22Rv1 (cell line): Measurements from ENCODE around the gene MAPRE3.
A peak's percentile ranks its signal among the peaks of the same experiment; 100 is the strongest.
"Not testable (repeated sequence)": the region's sequence is repeated elsewhere in the genome, so short reads cannot be mapped to it uniquely, and the experiment has no call there.

Experiments used
- H3K27ac ChIP-seq: fragments of 450-650 bp; 2 replicates; pipeline ENCODE4 v1.5.1; 2017
- ZFX ChIP-seq: fragments of 450-650 bp; IDR thresholded peaks from 2 replicates; pipeline ENCODE4 v1.6.1; 2017; ENCODE audit warnings: antibody characterized with exemption, borderline replicate concordance
- TF ChIP-seq, protein P1 (sequence below): fragments of 450-650 bp; IDR thresholded peaks from 2 replicates; pipeline ENCODE4 v1.5.1; 2017; ENCODE audit warnings: mild to moderate bottlenecking

The MAPRE3 gene

DNA sequence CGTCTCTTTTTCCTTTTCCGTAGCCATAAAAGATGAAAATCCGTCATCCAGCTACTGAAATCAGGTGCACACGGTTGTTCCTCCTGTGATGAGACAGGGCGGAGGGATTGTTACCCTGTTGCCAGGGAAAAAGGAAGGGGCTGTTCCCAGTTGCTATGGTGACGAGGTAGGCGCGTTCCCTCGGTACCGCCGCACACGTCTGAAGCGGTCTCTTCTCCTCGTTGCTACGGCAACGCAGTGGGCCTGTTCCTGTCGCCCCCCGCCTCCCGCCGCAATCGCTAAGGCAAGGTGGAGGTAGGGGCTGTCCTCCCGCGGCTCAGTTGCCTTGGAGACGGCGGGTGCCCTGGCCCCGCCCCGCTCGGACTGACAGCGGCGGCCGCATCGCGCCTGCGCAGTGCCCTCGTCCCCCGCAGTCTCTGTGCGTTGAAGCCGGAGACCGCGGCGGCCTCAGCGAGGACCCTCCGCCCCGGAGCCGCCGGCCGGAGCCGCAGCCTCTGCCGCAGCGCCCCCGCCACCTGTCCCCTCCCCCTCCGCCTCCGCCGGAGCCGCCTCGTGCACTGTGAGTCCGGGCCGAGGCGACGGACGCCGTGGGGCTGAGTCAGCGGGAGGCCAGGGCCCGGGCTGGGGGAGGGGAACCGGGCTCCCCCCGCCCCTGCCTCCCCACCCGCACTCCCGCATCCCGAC is at the start of gene MAPRE3:
MAPRE3 (plus strand) TSS at position 394 of the 684 bp plus-strand sequence. CDS start 51,582 bp downstream, outside the sequence.
- no peak within 1 kb of the TSS for H3K27ac ChIP-seq
- TF ChIP-seq ZFX: no peak

DNA sequence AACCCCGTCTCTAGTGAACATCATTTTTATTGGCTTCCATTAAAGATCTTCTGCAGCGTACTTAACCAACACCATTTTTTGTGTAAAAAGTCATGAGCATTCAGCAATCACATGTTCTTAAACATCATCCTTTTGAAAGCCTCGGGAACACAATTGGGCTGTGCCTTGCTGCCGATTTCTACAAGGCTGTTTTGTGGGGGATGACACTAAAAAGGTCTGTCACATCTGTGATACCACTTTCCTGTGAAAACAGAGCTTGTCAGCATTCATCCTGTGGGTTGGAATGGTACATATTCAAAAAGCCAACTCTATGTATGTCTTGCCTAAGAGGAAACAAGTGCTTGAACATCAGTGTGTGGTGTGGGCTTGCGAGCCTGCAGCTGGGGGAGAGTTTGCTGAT is 49.1 kb upstream of the MAPRE3 start:
- TF ChIP-seq ZFX: no peak
- TF ChIP-seq, protein P1, sequence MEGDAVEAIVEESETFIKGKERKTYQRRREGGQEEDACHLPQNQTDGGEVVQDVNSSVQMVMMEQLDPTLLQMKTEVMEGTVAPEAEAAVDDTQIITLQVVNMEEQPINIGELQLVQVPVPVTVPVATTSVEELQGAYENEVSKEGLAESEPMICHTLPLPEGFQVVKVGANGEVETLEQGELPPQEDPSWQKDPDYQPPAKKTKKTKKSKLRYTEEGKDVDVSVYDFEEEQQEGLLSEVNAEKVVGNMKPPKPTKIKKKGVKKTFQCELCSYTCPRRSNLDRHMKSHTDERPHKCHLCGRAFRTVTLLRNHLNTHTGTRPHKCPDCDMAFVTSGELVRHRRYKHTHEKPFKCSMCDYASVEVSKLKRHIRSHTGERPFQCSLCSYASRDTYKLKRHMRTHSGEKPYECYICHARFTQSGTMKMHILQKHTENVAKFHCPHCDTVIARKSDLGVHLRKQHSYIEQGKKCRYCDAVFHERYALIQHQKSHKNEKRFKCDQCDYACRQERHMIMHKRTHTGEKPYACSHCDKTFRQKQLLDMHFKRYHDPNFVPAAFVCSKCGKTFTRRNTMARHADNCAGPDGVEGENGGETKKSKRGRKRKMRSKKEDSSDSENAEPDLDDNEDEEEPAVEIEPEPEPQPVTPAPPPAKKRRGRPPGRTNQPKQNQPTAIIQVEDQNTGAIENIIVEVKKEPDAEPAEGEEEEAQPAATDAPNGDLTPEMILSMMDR: no peak
- no peak overlapping the region for H3K27ac ChIP-seq

DNA sequence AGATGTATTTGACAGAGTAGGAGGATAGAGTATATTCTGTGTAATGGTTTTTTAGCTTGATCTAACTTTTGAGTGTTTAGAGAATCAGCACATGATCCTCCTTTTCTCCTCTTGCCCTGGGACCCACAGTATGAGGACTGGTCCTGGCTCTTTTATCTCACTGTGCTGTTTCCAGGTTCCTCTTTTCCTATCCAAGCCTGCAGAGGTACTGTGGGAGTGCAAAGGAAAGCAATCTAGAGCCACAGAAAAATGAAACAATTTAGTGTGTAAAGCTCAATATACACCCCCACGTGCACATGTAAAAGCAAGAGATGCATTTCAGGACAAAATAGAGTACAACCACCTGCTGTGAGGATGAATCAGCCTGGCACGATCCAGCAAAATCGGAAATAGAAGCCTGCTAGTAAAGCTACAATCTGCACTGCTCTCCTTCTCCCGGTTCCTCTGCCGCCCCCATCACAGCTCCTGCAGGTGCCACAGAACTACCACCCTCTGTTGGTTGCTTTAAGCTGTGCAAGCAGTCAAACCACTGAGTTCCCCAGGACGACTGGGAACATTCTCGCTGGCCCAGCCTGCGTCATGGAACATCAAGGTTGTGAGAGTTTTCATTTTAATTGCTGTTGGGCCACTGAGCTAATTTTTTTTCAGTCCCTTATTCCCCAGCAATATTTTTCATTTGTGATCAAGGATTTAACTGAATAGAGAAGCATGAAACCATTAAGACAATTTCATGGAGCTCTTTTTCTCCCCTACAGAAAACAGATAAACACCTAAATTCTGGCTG is 47.8 kb upstream of the MAPRE3 start:
- no peak overlapping the region for H3K27ac ChIP-seq
- TF ChIP-seq ZFX: no peak
- TF ChIP-seq, protein P1: peak; percentile 85

DNA sequence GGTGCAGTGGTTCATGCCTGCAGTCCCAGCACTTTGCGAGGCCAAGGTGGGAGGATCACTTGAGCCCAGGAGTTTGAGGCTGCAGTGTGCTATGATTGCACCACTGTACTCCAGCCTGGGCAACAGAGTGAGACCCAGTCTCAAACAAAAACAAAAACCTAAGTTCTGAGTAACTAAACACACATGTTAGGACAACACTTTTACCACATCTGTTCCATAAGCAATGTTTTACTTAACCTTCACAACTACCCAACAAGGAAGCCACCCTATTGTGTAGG is 47.3 kb upstream of the MAPRE3 start:
- not testable (repeated sequence) for H3K27ac ChIP-seq

DNA sequence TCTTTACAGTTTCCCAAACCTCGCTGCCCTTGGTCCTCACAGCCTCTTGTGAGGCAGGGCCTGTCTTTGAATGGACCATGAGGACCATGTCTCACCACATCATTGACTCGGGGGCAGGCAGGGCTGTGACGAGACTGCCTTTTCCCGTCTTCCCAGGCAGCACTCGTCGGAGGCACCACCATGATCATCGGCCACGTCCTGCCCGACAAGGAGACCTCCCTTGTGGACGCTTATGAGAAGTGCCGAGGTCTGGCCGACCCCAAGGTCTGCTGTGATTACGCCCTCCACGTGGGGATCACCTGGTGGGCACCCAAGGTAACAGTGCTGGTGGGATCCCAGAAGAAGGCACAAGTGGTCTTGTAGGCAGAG is 45.7 kb upstream of the MAPRE3 start:
- H3K27ac ChIP-seq: no peak overlapping the region
- TF ChIP-seq, protein P1: no peak
- TF ChIP-seq ZFX: no peak

DNA sequence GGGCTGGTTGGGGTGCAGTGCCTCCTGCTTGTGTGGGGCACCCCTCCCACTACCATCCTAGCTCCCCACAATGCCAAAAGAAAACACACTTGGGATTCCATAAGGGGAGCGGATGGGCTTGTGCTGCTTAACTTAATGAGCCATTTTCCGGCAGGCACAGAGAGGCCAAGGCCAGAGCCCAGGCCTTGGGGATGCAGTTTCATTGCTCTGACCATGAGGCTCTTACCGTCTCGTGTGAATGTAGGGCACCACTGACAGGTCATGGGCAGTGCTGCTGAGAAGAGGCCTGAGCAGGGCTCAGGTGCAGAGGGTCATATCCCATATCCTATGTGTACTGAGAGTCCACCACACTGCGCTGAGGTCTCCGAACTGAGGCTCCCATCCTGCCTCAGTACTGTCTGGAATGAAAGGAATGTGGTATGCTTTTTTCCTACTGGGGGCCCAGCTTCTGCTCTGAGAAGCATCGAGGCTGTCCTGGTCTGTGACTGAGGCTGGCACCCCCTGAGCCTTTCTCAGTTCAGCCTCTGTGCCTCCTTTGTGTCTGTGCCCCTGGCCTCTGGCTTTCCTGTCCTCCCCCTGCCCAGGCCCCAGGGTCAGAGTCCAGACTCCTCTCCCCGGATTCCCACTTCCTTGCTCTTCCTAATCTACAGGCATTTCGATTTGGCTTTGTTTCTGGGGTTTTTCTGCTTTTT is 45.2 kb upstream of the MAPRE3 start:
- H3K27ac ChIP-seq: no peak overlapping the region
- no peak for TF ChIP-seq ZFX
- TF ChIP-seq, protein P1: no peak

DNA sequence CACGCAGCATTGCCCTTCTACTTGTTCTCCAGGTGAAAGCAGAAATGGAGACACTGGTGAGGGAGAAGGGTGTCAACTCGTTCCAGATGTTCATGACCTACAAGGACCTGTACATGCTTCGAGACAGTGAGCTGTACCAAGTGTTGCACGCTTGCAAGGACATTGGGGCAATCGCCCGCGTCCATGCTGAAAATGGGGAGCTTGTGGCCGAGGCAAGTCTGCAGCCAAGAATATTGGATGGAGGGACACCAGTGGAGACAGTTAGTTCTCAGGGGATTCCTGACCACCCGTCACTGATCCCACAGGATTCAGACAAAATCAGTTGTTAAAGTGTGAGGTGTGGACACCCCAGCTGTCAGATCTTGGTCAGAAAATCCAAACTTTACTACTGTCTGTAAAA is 43.2 kb upstream of the MAPRE3 start:
- TF ChIP-seq, protein P1: no peak
- TF ChIP-seq ZFX: no peak
- H3K27ac ChIP-seq: no peak overlapping the region

DNA sequence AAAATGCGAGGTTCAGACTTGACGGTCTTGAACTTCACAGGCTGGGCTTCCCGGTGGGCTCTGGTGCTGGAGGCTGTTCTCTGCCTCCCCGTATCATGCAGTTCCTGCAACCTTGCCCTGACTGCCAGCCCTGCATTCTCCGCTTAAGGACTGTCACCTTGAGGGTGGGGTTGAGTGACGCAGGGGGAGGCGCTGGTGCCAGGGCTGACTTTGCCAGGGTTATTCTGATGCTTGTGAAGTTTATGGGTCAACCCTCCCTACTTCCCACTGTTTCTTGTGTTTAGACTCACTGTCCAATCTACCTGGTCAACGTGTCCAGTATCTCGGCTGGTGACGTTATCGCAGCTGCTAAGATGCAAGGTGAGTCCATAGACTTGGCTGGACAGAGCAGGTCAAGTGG is 37.5 kb upstream of the MAPRE3 start:
- no peak overlapping the region for H3K27ac ChIP-seq
- TF ChIP-seq, protein P1: no peak
- TF ChIP-seq ZFX: no peak
